Kidney (tissue), 14 donors: ENCODE data around the gene CD180. TPM values are rescaled to one million over a fixed set of nuclear protein-coding genes. Genes with fewer than 3 reads are reported as not detected.

Experiments
- DNase-seq, 5 donors: peaks; one replicate each; pipeline ENCODE4 v3.0.0-alpha.2; 2013 to 2020
- FAIRE-seq: peaks from 2 replicates; lab custom pipeline; 2012; peaks lifted over from hg19 to GRCh38; lab: Jason Lieb, UNC
- H3K27ac ChIP-seq, 2 donors: one replicate each; pipeline ENCODE4 v1.7.0; 2013; ENCODE audit warnings: low read depth in 2 of 2, low read length in 2 of 2, inconsistent platforms in 1 of 2
- H3K27me3 ChIP-seq: one replicate; pipeline ENCODE4 v1.7.1; 2013; ENCODE audit warnings: low read length, inconsistent platforms; ENCODE audit not compliant: control insufficient read depth, insufficient read depth
- H3K36me3 ChIP-seq, 3 donors: one replicate each; pipeline versions ENCODE4 v1.7.0 to v1.7.1; 2013; ENCODE audit warnings: low read length in 3 of 3, control low read depth in 1 of 3, inconsistent platforms in 1 of 3; ENCODE audit not compliant: insufficient read depth in 3 of 3, control insufficient read depth in 2 of 3
- H3K4me1 ChIP-seq, 3 donors: one replicate each; pipeline versions ENCODE4 v1.7.0 to v1.7.1; 2013; ENCODE audit warnings: low read length in 3 of 3, inconsistent platforms in 1 of 3, low read depth in 1 of 3; ENCODE audit not compliant: control insufficient read depth in 2 of 3, insufficient read depth in 2 of 3
- H3K4me3 ChIP-seq, 3 donors: one replicate each; pipeline versions ENCODE4 v1.7.0 to v1.8.1; 2013; ENCODE audit warnings: low read length in 3 of 3, control low read depth in 1 of 3, inconsistent platforms in 1 of 3
- H3K9ac ChIP-seq, 3 donors: one replicate each; pipeline versions ENCODE4 v1.7.0 to v1.7.1; 2013; ENCODE audit warnings: low read length in 3 of 3, control low read depth in 1 of 3, inconsistent platforms in 1 of 3
- H3K9me3 ChIP-seq, 3 donors: one replicate each; pipeline versions ENCODE4 v1.7.0 to v1.7.1; 2013; ENCODE audit warnings: low read length in 3 of 3, control low read depth in 1 of 3, inconsistent platforms in 1 of 3; ENCODE audit not compliant: control insufficient read depth in 2 of 3, insufficient read depth in 1 of 3
- CTCF ChIP-seq: IDR thresholded peaks from 3 replicates; pipeline ENCODE4 v1.5.1; 2012; ENCODE audit warnings: mild to moderate bottlenecking, moderate library complexity, borderline replicate concordance; ENCODE audit not compliant: insufficient read depth; ENCODE audit errors: extremely low read depth
- intact Hi-C: fragments of 100-400 bp; cut with DNase I; formaldehyde crosslinking; loops from one replicate; pipeline ENCODE4 v1.11.1; 2022
- polyA plus RNA-seq: library from polyadenylated mRNA; stranded (reverse); fragments of 350-450 nt; fragmentation: Illumina TruSeq; extraction: RNeasy Lipid Tissue Mini Kit (QIAGEN cat#74804); gene quantifications from one replicate; pipeline ENCODE4 v1.2.3, GENCODE V29; 2014; ENCODE audit warnings: low read depth, low replicate concordance; ENCODE audit not compliant: insufficient read depth
- total RNA-seq: library from RNA; stranded (reverse); fragmentation: NEBNext Ultra II Directional; extraction: Animal tissue kit (Norgen Biotek cat#: 25700); gene quantifications from one replicate; pipeline ENCODE4 v1.2.1, GENCODE V29; 2021
- donor health status: control.
- donor health status: control.
- donor health status: control.
- donor health status: control.
- donor health status: control.
- donor health status: DM: yes; HTN: yes; CAD: no.
- donor health status: Normal renal cell carcinoma (clear cell type).

The CD180 gene
- total and polyA plus RNA-seq, 2 donors from 2014 or later: 0.28 to 3.3 TPM

- H3K9ac ChIP-seq: no peak overlapping the region
- no peaks in the 10 kb centered on the region for H3K36me3 ChIP-seq
- H3K4me1 ChIP-seq: peaks cover 0 to 14% (median 12%) of the 10 kb centered on the region in 3 donors
- H3K27me3 ChIP-seq: no peaks in the 10 kb centered on the region
- no peak for TF ChIP-seq CTCF
- DNase-seq (no peak), FAIRE-seq (no peak)
- intact Hi-C loops: loop anchor here (10.0 kb wide), 1 partner anchor 52 kb away; no protein-coding TSS in a partner anchor
- no peak overlapping the region for H3K4me3 ChIP-seq
- H3K9me3 ChIP-seq: no peaks in the 10 kb centered on the region
- H3K27ac ChIP-seq: peak overlapping the region in 1 of 2 donors; percentile 29
These were observed 20.0 kb upstream of the CD180 start for GRCh38 chr5:67216564-67216963.

- FAIRE-seq (no peak), DNase-seq (peak in 4 of 5 donors; percentile 36 to 95 (median 60))
- Histone ChIP-seq H3K27me3 (no peaks in the 10 kb centered on the region), H3K4me1 (peaks cover 0 to 14% (median 12%) of the 10 kb centered on the region in 3 donors), H3K36me3 (no peaks in the 10 kb centered on the region), H3K27ac (peak overlapping the region; percentile 60 to 66), H3K4me3 (peak overlapping the region in 1 of 3 donors; percentile 44), H3K9ac (peak overlapping the region in 1 of 3 donors; percentile 56), H3K9me3 (no peaks in the 10 kb centered on the region)
- no peak for TF ChIP-seq CTCF
- intact Hi-C loops: loop anchor here (10.0 kb wide), 1 partner anchor 51 kb away; no protein-coding TSS in a partner anchor
These were observed 19.2 kb upstream of the CD180 start for GRCh38 chr5:67215519-67216471.

- DNase-seq (no peak), FAIRE-seq (no peak)
- Histone ChIP-seq H3K36me3 (no peaks in the 10 kb centered on the region), H3K4me3 (peak overlapping the region in 2 of 3 donors; percentile 10 to 44), H3K9me3 (no peaks in the 10 kb centered on the region), H3K27ac (peak overlapping the region; percentile 60 to 66), H3K4me1 (peaks cover 0 to 14% (median 12%) of the 10 kb centered on the region in 3 donors), H3K9ac (peak overlapping the region in 1 of 3 donors; percentile 25), H3K27me3 (no peaks in the 10 kb centered on the region)
- no peak for TF ChIP-seq CTCF
- intact Hi-C loops: loop anchor here (10.0 kb wide), 1 partner anchor 50 kb away; no protein-coding TSS in a partner anchor
These were observed 18.3 kb upstream of the CD180 start for GRCh38 chr5:67214707-67215447.
